ENCODE data around the gene TFB2M.

Gene TFB2M

DNA sequence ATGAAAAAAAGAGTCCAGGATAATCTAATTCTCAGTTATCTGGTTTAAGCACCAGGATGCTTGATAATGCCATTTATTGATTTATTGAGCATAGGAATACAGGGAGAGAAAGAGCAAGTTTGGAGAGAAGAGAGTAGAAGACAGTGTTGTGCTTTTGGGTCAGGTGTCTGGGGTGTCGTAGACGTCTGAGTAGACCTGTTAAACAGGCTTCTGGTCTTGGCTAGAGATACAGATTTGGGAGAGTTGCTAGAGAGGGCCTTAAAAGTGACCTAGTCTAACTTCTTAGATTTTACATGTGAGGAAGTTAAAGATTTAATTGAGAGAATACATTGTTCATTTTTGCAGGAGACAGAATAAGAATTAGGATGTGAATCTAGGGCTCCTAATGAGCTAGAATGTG, 34.5 kb upstream of the TFB2M start:
- TF ChIP-seq, protein P1, sequence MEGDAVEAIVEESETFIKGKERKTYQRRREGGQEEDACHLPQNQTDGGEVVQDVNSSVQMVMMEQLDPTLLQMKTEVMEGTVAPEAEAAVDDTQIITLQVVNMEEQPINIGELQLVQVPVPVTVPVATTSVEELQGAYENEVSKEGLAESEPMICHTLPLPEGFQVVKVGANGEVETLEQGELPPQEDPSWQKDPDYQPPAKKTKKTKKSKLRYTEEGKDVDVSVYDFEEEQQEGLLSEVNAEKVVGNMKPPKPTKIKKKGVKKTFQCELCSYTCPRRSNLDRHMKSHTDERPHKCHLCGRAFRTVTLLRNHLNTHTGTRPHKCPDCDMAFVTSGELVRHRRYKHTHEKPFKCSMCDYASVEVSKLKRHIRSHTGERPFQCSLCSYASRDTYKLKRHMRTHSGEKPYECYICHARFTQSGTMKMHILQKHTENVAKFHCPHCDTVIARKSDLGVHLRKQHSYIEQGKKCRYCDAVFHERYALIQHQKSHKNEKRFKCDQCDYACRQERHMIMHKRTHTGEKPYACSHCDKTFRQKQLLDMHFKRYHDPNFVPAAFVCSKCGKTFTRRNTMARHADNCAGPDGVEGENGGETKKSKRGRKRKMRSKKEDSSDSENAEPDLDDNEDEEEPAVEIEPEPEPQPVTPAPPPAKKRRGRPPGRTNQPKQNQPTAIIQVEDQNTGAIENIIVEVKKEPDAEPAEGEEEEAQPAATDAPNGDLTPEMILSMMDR (IDR thresholded peaks at IDR 0.05; ENCODE audit: extremely low read depth, missing control alignments), result no peak
- DNase-seq (ENCODE audit: low spot score), result no peak

DNA sequence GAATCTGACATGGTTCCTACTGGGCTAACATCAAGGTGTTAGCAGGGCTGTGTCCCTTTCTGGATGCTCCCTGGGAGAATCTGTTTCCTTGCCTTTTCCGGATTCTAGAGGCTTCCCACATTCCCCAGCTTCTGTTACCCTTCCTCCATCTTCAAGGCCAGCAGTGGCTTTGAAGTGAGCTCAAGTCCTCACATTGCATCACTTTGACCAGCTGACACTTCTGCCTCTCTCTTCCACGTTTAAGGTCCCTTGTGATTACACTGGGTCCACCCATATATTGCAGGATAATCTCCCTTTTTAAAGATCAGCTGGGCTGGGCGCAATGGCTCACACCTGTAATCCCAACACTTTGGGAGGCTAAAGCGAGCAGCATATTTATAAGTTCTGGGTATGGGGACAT, 33.3 kb upstream of the TFB2M start:
- DNase-seq (ENCODE audit: low spot score), result no peak

DNA sequence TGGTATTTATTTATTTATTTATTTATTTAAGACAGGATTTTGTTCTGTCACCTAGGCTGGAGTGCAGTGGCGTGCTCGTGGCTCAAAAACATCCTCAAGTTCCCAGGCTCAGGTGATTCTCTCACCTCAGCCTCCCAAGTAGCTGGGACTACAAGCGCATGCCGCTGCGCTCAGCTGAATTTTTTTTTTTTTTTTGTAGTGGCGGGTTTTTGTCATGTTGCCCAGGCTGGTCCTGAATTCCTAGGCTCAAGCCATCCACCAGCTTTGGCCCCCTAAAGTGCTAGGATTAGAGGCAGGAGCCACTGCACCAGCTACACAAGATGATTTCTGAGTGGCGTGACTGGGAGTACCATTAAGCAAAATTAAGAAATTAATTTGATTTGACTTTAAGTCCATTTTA, 31.9 kb upstream of the TFB2M start:
- TF ChIP-seq, protein P1 (IDR thresholded peaks at IDR 0.05; ENCODE audit: extremely low read depth, missing control alignments), result no peak
- DNase-seq (ENCODE audit: low spot score), result no peak

More for the DNA sequence above, 33.3 kb upstream of the TFB2M start:
- TF ChIP-seq, protein P1 (IDR thresholded peaks at IDR 0.05; ENCODE audit: extremely low read depth, missing control alignments), result no peak

DNA sequence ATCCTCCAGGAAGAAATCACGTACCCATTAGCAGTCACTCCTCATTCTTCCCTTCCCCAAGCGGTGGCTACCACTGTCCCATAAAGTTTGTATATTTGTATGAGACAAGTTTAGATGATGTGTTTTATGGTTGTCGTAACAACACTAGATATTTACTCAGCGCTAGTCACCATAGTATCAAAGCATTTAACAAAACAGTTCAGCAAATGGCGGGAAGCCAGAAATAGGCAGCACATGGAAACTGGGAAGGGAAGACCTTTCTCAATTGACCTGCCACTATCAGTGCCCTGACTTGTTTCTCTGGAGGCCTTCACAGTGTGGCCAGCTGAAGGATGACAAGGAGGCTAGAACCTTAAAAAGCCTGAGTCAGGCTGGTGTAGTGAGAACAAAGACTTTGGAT, 31.3 kb upstream of the TFB2M start:
- TF ChIP-seq, protein P1 (IDR thresholded peaks at IDR 0.05; ENCODE audit: extremely low read depth, missing control alignments), result no peak
- no peak for DNase-seq (ENCODE audit: low spot score)

DNA sequence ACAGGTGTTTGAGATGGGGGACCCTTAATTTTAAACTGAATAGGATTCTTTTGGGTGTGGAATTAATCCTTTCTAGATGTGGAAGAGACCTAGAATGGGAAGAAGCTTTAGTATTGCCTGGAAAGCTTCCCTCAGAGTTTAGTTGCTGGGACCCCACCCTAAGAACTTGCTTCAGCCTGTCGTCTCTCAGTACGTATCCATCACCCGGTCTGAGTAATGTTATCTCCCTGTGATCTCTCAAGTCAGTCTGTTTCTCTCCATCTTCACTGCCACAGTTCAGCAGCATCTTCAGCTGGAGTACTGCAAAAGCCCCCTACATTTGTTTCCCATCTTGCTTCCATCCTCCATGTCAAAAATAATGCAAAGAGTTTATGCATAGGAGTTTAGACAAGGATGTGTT, 29.1 kb upstream of the TFB2M start:
- TF ChIP-seq, protein P1 (IDR thresholded peaks at IDR 0.05; ENCODE audit: extremely low read depth, missing control alignments), result no peak

DNA sequence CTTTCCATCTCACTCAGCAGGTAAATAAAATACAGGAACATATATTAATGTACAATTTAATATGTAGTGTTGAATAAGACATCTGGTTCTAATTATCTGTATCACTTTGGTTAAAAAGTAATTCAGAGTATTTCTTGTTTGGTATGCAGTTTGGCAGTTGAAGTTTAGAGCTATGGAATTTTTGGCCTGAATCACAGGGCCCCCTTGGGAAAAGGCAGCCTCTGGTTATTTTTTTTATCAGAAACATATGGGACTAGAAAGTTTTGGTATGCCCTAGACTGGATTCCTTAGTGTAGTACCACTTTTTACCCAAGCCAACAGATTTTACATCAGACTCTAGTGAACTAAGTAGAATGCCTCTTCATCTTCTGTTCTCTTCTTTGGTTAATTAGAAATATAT, 26.6 kb upstream of the TFB2M start:
- no peak for DNase-seq (ENCODE audit: low spot score)

More for the DNA sequence above, 29.1 kb upstream of the TFB2M start:
- DNase-seq (ENCODE audit: low spot score), result no peak

DNA sequence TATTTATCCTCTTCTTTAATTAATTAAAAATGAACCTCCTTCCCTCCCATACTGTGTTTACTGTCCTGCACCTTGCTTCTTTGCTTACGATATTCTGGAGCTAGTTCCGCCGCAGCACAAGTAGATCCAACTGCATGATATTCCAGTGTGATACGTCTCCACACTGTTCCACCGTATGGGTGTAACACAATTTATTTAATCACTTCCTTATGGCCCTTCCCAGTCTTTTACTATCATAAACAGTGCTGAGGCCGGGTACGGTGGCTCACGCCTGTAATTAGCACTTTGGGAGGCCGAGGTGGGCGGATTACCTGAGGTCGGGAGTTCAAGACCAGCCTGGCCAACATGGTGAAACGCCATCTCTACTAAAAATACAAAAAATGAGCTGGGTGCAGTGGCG, 25.9 kb upstream of the TFB2M start:
- no peak for DNase-seq (ENCODE audit: low spot score)
- TF ChIP-seq, protein P1 (IDR thresholded peaks at IDR 0.05; ENCODE audit: extremely low read depth, missing control alignments), result no peak

More for the DNA sequence above, 26.6 kb upstream of the TFB2M start:
- TF ChIP-seq, protein P1 (IDR thresholded peaks at IDR 0.05; ENCODE audit: extremely low read depth, missing control alignments), result no peak
